Suprapubic skin (tissue), 3 donors: ENCODE measurements around the gene RYR3.

Experiments used
- POLR2AphosphoS5 ChIP-seq, 3 donors: sonication (generic); formaldehyde crosslinking; IDR thresholded peaks; one replicate each; pipeline ENCODE4 v1.6.1; 2017; ENCODE audit warnings: antibody characterized with exemption in 3 of 3
- TF ChIP-seq, protein P1 (sequence below), 2 donors: fragments of 200-600 bp in 1 of 2; fragments of 450-650 bp in 1 of 2; sonication (generic) in 1 of 2; IDR thresholded peaks; one replicate each; pipeline ENCODE4 v1.5.1; 2016 to 2019; ENCODE audit warnings: antibody characterized with exemption in 2 of 2, mild to moderate bottlenecking in 1 of 2, moderate library complexity in 1 of 2

DNA sequence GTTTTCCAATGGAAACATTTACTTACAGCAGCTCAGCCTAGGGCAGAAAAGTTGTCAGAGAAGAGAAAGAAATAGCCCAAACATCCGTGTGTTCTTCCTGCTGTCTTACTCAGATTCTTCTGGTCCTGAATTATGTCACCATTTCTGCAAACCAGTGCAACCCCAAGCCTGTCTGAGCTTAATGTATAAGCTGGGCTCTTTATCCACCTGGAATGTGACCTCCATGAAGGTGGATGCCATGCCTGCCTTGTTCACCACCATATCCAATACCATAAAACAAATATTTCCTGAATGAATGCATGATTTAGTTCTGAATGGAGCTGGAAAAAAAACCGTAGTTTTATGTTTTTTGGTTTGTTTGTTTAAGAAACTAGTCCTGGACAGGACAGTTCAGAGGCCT is 150.9 kb downstream of the RYR3 start:
- TF ChIP-seq, protein P1, sequence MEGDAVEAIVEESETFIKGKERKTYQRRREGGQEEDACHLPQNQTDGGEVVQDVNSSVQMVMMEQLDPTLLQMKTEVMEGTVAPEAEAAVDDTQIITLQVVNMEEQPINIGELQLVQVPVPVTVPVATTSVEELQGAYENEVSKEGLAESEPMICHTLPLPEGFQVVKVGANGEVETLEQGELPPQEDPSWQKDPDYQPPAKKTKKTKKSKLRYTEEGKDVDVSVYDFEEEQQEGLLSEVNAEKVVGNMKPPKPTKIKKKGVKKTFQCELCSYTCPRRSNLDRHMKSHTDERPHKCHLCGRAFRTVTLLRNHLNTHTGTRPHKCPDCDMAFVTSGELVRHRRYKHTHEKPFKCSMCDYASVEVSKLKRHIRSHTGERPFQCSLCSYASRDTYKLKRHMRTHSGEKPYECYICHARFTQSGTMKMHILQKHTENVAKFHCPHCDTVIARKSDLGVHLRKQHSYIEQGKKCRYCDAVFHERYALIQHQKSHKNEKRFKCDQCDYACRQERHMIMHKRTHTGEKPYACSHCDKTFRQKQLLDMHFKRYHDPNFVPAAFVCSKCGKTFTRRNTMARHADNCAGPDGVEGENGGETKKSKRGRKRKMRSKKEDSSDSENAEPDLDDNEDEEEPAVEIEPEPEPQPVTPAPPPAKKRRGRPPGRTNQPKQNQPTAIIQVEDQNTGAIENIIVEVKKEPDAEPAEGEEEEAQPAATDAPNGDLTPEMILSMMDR (IDR thresholded peaks at IDR 0.05), result no peak
- no peak for TF ChIP-seq POLR2AphosphoS5 (IDR thresholded peaks at IDR 0.05)
